Endothelial cell of umbilical vein (primary cell): ENCODE results near the gene ANGPTL2. TPM values are rescaled to one million over a fixed set of nuclear protein-coding genes. Genes with fewer than 3 reads are reported as not detected.

Experiments used
- BruUV-seq: library from RNA; stranded (reverse); fragments of 400-500 nt; replicated peaks from 2 replicates; lab custom pipeline; 2021; lab: Mats Ljungman, UMichigan
- CTCF ChIA-PET: fragments of 300-600, 350-600 bp; sonication (Branson Sonifier 250); formaldehyde crosslinking; loops from one replicate; lab custom pipeline; 2021; ENCODE audit warnings: antibody characterized with exemption, inconsistent platforms; lab: Charles Lee
- POLR2A ChIA-PET: fragments of 300-600, 350-600 bp; sonication (Branson Sonifier 250); formaldehyde crosslinking; loops from one replicate; lab custom pipeline; 2021; ENCODE audit warnings: antibody characterized with exemption, inconsistent platforms; lab: Charles Lee
- DNase-seq: peaks from one replicate; pipeline ENCODE4 v3.0.0-alpha.2; 2011; ENCODE audit warnings: low read depth, low spot score
- FAIRE-seq: peaks from 2 replicates; lab custom pipeline; 2011; peaks lifted over from hg19 to GRCh38; lab: Jason Lieb, UNC
- H2AFZ ChIP-seq: 2 replicates; pipeline ENCODE4 v1.6.0; 2012; ENCODE audit warnings: low read depth, low read length, control low read depth, inconsistent platforms
- H3K27ac ChIP-seq: 2 replicates; pipeline ENCODE4 v1.5.1; 2011; ENCODE audit warnings: low read depth, mild to moderate bottlenecking, control low read depth, low read length, moderate library complexity; ENCODE audit not compliant: insufficient read depth
- H3K27me3 ChIP-seq, 2 experiments: 2 replicates each; pipeline versions ENCODE4 v1.6.0 to v1.6.1; 2011; ENCODE audit warnings: low read length in 2 of 2, mixed read lengths in 1 of 2; ENCODE audit not compliant: control insufficient read depth in 2 of 2, insufficient read depth in 2 of 2
- H3K36me3 ChIP-seq, 2 experiments: 2 replicates in 1 of 2; 3 replicates in 1 of 2; pipeline ENCODE4 v1.5.1; 2011; ENCODE audit warnings: low read length in 2 of 2, mild to moderate bottlenecking in 1 of 2, moderate library complexity in 1 of 2; ENCODE audit not compliant: control insufficient read depth in 2 of 2, insufficient read depth in 2 of 2; ENCODE audit errors: extremely low read depth in 1 of 2
- H3K4me1 ChIP-seq: 3 replicates; pipeline ENCODE4 v1.5.1; 2011; ENCODE audit warnings: mild to moderate bottlenecking, low read length; ENCODE audit not compliant: control insufficient read depth, insufficient read depth; ENCODE audit errors: extremely low read depth
- H3K4me2 ChIP-seq: 2 replicates; pipeline ENCODE4 v1.6.1; 2011; ENCODE audit warnings: low read length, control low read depth, mixed read lengths; ENCODE audit not compliant: insufficient read depth
- H3K4me3 ChIP-seq, 3 experiments: fragments of 200-600 bp in 1 of 3; sonication (generic), shearing (Covaris generic) in 1 of 3; replicated peaks in 1 of 3; 2 replicates each; pipeline ENCODE4 v1.5.1; 2011 to 2016; ENCODE audit warnings: control low read depth in 3 of 3, low read length in 3 of 3, mild to moderate bottlenecking in 2 of 3, inconsistent platforms in 1 of 3, low read depth in 1 of 3, moderate library complexity in 1 of 3; ENCODE audit not compliant: insufficient read depth in 1 of 3
- H3K79me2 ChIP-seq: 2 replicates; pipeline ENCODE4 v1.6.0; 2012; ENCODE audit warnings: low read length, inconsistent platforms; ENCODE audit not compliant: control insufficient read depth, insufficient read depth
- H3K9ac ChIP-seq: replicated peaks from 2 replicates; pipeline ENCODE3; 2011; ENCODE audit warnings: low read length, control low read depth; ENCODE audit not compliant: insufficient read depth; ENCODE audit errors: extremely low read depth
- H3K9me1 ChIP-seq: replicated peaks from 3 replicates; pipeline ENCODE4 v1.6.0; 2011; ENCODE audit warnings: mild to moderate bottlenecking, low read length; ENCODE audit not compliant: control insufficient read depth, insufficient read depth; ENCODE audit errors: extremely low read depth
- H3K9me3 ChIP-seq: replicated peaks from 2 replicates; pipeline ENCODE4 v1.5.1; 2012; ENCODE audit warnings: low read length, inconsistent platforms; ENCODE audit not compliant: control insufficient read depth, insufficient read depth
- H4K20me1 ChIP-seq: replicated peaks from 2 replicates; pipeline ENCODE3; 2011; ENCODE audit warnings: mild to moderate bottlenecking, low read length; ENCODE audit not compliant: control insufficient read depth, insufficient read depth; ENCODE audit errors: extremely low read depth
- CTCF ChIP-seq, 2 donors: IDR thresholded peaks; 1 replicate in 1 of 2; 2 replicates in 1 of 2; pipeline ENCODE4 v1.5.1; 2011; ENCODE audit warnings: low read length in 2 of 2, mild to moderate bottlenecking in 2 of 2, moderate library complexity in 2 of 2, control low read depth in 1 of 2, inconsistent platforms in 1 of 2, low read depth in 1 of 2; ENCODE audit not compliant: insufficient read depth in 1 of 2; ENCODE audit errors: extremely low read depth in 1 of 2
- EZH2 ChIP-seq: IDR thresholded peaks from 2 replicates; pipeline ENCODE4 v1.6.1; 2012; ENCODE audit warnings: borderline replicate concordance, low read depth, mild to moderate bottlenecking, moderate library complexity, low read length, inconsistent platforms; ENCODE audit not compliant: severe bottlenecking
- FOS ChIP-seq: IDR thresholded peaks from 2 replicates; pipeline ENCODE4 v1.6.1; 2011; ENCODE audit warnings: mild to moderate bottlenecking, low read length, moderate library complexity, borderline replicate concordance; ENCODE audit not compliant: insufficient read depth
- GATA2 ChIP-seq: IDR thresholded peaks from 2 replicates; pipeline ENCODE4 v1.7.0; 2011; ENCODE audit warnings: low read depth, mild to moderate bottlenecking, moderate library complexity, mixed read lengths, low read length; ENCODE audit not compliant: insufficient read length, insufficient read depth
- JUN ChIP-seq: IDR thresholded peaks from 2 replicates; pipeline ENCODE4 v1.6.1; 2011; ENCODE audit warnings: borderline replicate concordance, low read depth; ENCODE audit not compliant: insufficient read length, insufficient read depth
- MAX ChIP-seq: IDR thresholded peaks from 2 replicates; pipeline ENCODE4 v1.6.1; 2011; ENCODE audit not compliant: insufficient read depth, insufficient read length
- MYC ChIP-seq: IDR thresholded peaks from one replicate; pipeline ENCODE4 v1.6.1; 2011; ENCODE audit warnings: mild to moderate bottlenecking, low read depth, low read length
- POLR2A ChIP-seq: IDR thresholded peaks from 2 replicates; pipeline ENCODE4 v1.6.1; 2012; ENCODE audit warnings: low read depth, mild to moderate bottlenecking, control low read depth, low read length
- POLR2AphosphoS5 ChIP-seq: IDR thresholded peaks from 2 replicates; pipeline ENCODE4 v1.6.1; 2012; ENCODE audit warnings: low read depth, mild to moderate bottlenecking, control low read depth, low read length, moderate library complexity; ENCODE audit not compliant: insufficient read depth
- dilution Hi-C: fragments of 300-500 bp; cut with MboI; formaldehyde crosslinking; loops from one replicate; pipeline ENCODE4 v1.15.0; 2019; ENCODE audit warnings: low sequenced_read_pairs; ENCODE audit not compliant: extremely low pct_ligation_motif_present
- intact Hi-C: fragments of 100-400 bp; cut with micrococcal nuclease; formaldehyde crosslinking; loops from one replicate; pipeline ENCODE4 v1.10.0; 2022
- polyA plus RNA-seq, 4 experiments: library from polyadenylated mRNA; depleted of rRNA in 3 of 4; stranded (reverse) in 3 of 4; unstranded in 1 of 4; fragments of >200 nt; gene quantifications; 2 replicates each; pipeline versions ENCODE4 v1.2.1 to v1.2.3, GENCODE V29; 2011 to 2012; ENCODE audit warnings: missing spikeins in 1 of 4
- total RNA-seq: library from RNA; stranded (reverse); gene quantifications from 2 replicates; pipeline ENCODE4 v1.2.3, GENCODE V29; 2021

ANGPTL2 gene
- total and polyA plus RNA-seq, 2 donors (not counting 3 experiments of a cell fraction or from before 2014, with no cell fraction given) = 15.1 to 24.5 TPM

GRCh38 chr9:127096208-127096607, 26.2 kb downstream of the ANGPTL2 start:
- CTCF ChIA-PET = interaction anchor here (0.6 to 2.5 kb wide), 2 partner anchors 26 to 45 kb away, joined by 3 to 7 read pairs; partner anchors contain the start of gene ANGPTL2
- intact Hi-C loops (no loop called here), dilution Hi-C loops (no loop called here)
- Histone ChIP-seq H3K27ac (no peak overlapping the region), H3K79me2 (no peaks in the 10 kb centered on the region), H3K36me3 (peaks cover 0 to 2% of the 10 kb centered on the region in 2 experiments), H3K9me3 (no peaks in the 10 kb centered on the region), H3K9me1 (no peaks in the 10 kb centered on the region), H3K9ac (no peak overlapping the region), H2AFZ (no peak overlapping the region), H3K4me2 (no peak overlapping the region), H4K20me1 (no peaks in the 10 kb centered on the region), H3K4me3 (no peak overlapping the region), H3K4me1 (no peaks in the 10 kb centered on the region), H3K27me3 (no peaks in the 10 kb centered on the region)
- TF ChIP-seq FOS (no peak), MAX (no peak), JUN (no peak), CTCF (IDR thresholded peaks at IDR 0.05; ENCODE audit: extremely low read depth in 1 of 2, insufficient read depth in 1 of 2, low read depth in 1 of 2, low read length in 2 of 2) (no peak), MYC (no peak), EZH2 (no peak), POLR2AphosphoS5 (no peak), GATA2 (no peak), POLR2A (no peak)
- POLR2A ChIA-PET = no interaction called here
- FAIRE-seq (no peak), DNase-seq (no peak)
- BruUV-seq = no TSS peak
